ENCODE measurements around the gene CPNE2. TPM values are rescaled to one million over a fixed set of nuclear protein-coding genes. Genes with fewer than 3 reads are reported as not detected.
"Not testable (repeated sequence)": the region's sequence is repeated elsewhere in the genome, so short reads cannot be mapped to it uniquely, and the experiment has no call there.

The CPNE2 gene
- total and polyA plus RNA-seq, 9 donors = 12.3 to 32.3 (median 18.1) TPM

GRCh38 chr16:57185945-57186871, 93.8 kb downstream of the CPNE2 start, which contains the start of the genes PSME3IP1 and RSPRY1:
Gene PSME3IP1 (minus strand): TSS chr16:57186039. CDS start chr16:57173854, 12,185 bp downstream.
Gene RSPRY1 (plus strand): TSS chr16:57186329. CDS start chr16:57204659, 18,330 bp downstream.
- intact Hi-C loops (cut with DNase I) = no loop called here
- 0 to 1% (median 0%) methylated on average over 63 to 64 of the region's 64 CpGs for WGBS, 3 donors

GRCh38 chr16:57186872-57187854, 94.8 kb downstream of the CPNE2 start:
- no peaks in the 10 kb centered on the region for H3K9me3 ChIP-seq
- peak overlapping the region; percentile 94 for H3K4me3 ChIP-seq
- H3K27ac ChIP-seq = peak overlapping the region; percentile 71 to 85
- WGBS, 3 donors = 1 to 2% (median 1%) methylated on average over 28 of the region's 28 CpGs
- TF ChIP-seq POLR2A (IDR thresholded peaks at IDR 0.05) = no peak
- no peak for TF ChIP-seq CTCF (IDR thresholded peaks at IDR 0.05)
- TF ChIP-seq EP300 (IDR thresholded peaks at IDR 0.05) = no peak
- no peaks in the 10 kb centered on the region for H3K36me3 ChIP-seq
- peak; percentile 29 to 55 (median 38) for DNase-seq
- intact Hi-C loops (cut with DNase I) = no loop called here
- no peaks in the 10 kb centered on the region for H3K27me3 ChIP-seq
- peaks cover 15% of the 10 kb centered on the region for H3K4me1 ChIP-seq (ENCODE audit: insufficient read depth)

More at GRCh38 chr16:57185945-57186871, 93.8 kb downstream of the CPNE2 start, which contains the start of the genes PSME3IP1 and RSPRY1:
- H3K27me3 ChIP-seq = no peaks in the 10 kb centered on the region
- H3K36me3 ChIP-seq = no peaks in the 10 kb centered on the region
- no peaks in the 10 kb centered on the region for H3K9me3 ChIP-seq
- H3K4me3 ChIP-seq = peak within 1 kb of the TSS; percentile 94
- TF ChIP-seq EP300 (IDR thresholded peaks at IDR 0.05) = no peak
- peak; percentile 81 for TF ChIP-seq POLR2A (IDR thresholded peaks at IDR 0.05)
- no peak for TF ChIP-seq CTCF (IDR thresholded peaks at IDR 0.05)
- DNase-seq = peak; percentile 97 to 99 (median 97)
- H3K4me1 ChIP-seq (ENCODE audit: insufficient read depth) = peaks cover 15% of the 10 kb centered on the region
- H3K27ac ChIP-seq = peak within 1 kb of the TSS; percentile 78 to 85

- Histone ChIP-seq H3K4me1 (ENCODE audit: insufficient read depth) (peaks cover 15% of the 10 kb centered on the region), H3K4me3 (peak overlapping the region; percentile 94)
- intact Hi-C loops (cut with DNase I); H3K36me3 ChIP-seq; DNase-seq; H3K9me3 ChIP-seq; H3K27me3 ChIP-seq; H3K27ac ChIP-seq: not testable (repeated sequence)
- WGBS, 3 donors = 73 to 77% (median 77%) methylated on average over 18 of the region's 18 CpGs
These were observed 95.7 kb downstream of the CPNE2 start for GRCh38 chr16:57187902-57188710.

- no peak for TF ChIP-seq EP300 (IDR thresholded peaks at IDR 0.05)
- no peak for TF ChIP-seq POLR2A (IDR thresholded peaks at IDR 0.05)
- TF ChIP-seq CTCF (IDR thresholded peaks at IDR 0.05) = no peak
- peaks cover 15% of the 10 kb centered on the region for H3K4me1 ChIP-seq (ENCODE audit: insufficient read depth)
- H3K9me3 ChIP-seq = no peaks in the 10 kb centered on the region
- intact Hi-C loops (cut with DNase I) = no loop called here
- H3K4me3 ChIP-seq = no peak overlapping the region
- no peak overlapping the region for H3K27ac ChIP-seq
- no peaks in the 10 kb centered on the region for H3K27me3 ChIP-seq
- WGBS, 3 donors = 93 to 95% (median 93%) methylated on average over 9 of the region's 9 CpGs
- no peaks in the 10 kb centered on the region for H3K36me3 ChIP-seq
- no peak for DNase-seq
These were observed 96.3 kb downstream of the CPNE2 start for GRCh38 chr16:57188711-57189002.

- DNase-seq; H3K27ac ChIP-seq; H3K27me3 ChIP-seq; intact Hi-C loops (cut with DNase I); H3K4me3 ChIP-seq; H3K36me3 ChIP-seq; H3K9me3 ChIP-seq: not testable (repeated sequence)
- peaks cover 13% of the 10 kb centered on the region for H3K4me1 ChIP-seq (ENCODE audit: insufficient read depth)
- WGBS, 3 donors = 94 to 96% (median 95%) methylated on average over 4 of the region's 4 CpGs
These were observed 97.1 kb downstream of the CPNE2 start for GRCh38 chr16:57189527-57189926.

Data from ovary (tissue), 9 donors.